Common myeloid progenitor, CD34-positive (primary cell): Measurements from ENCODE around the gene LAMA4.

Source experiments
- CTCF ChIA-PET: fragments of 350-600 bp; sonication (Branson Sonifier 250); formaldehyde crosslinking; loops from one replicate; lab custom pipeline; 2021; ENCODE audit warnings: antibody characterized with exemption; lab: Charles Lee
- POLR2A ChIA-PET: fragments of 350-600 bp; sonication (Branson Sonifier 250); formaldehyde crosslinking; loops from one replicate; lab custom pipeline; 2021; ENCODE audit warnings: antibody characterized with exemption; lab: Charles Lee
- DNase-seq, 3 donors: peaks; one replicate each; pipeline versions ENCODE4 v3.0.0 to v3.0.0-alpha.2; 2013
- H3K27ac ChIP-seq, 2 experiments: 1 replicate in 1 of 2; 2 replicates in 1 of 2; pipeline ENCODE4 v1.7.0; 2013; ENCODE audit warnings: inconsistent platforms in 2 of 2, low read length in 2 of 2, mild to moderate bottlenecking in 2 of 2, low read depth in 1 of 2, moderate library complexity in 1 of 2; ENCODE audit not compliant: severe bottlenecking in 2 of 2, insufficient read depth in 1 of 2, poor library complexity in 1 of 2
- H3K27me3 ChIP-seq, 5 experiments: replicated peaks in 2 of 5; 1 replicate in 3 of 5; 2 replicates in 2 of 5; pipeline versions ENCODE4 v1.6.1 to v1.7.0; 2013; ENCODE audit warnings: low read length in 4 of 5, mild to moderate bottlenecking in 2 of 5, moderate library complexity in 2 of 5, inconsistent platforms in 1 of 5; ENCODE audit not compliant: insufficient read depth in 5 of 5, control insufficient read depth in 4 of 5
- H3K36me3 ChIP-seq, 4 experiments: 1 replicate in 2 of 4; 2 replicates in 2 of 4; pipeline versions ENCODE4 v1.6.1 to v1.7.0; 2013; ENCODE audit warnings: low read length in 3 of 4, control low read depth in 1 of 4, mild to moderate bottlenecking in 1 of 4; ENCODE audit not compliant: control insufficient read depth in 4 of 4, insufficient read depth in 4 of 4
- H3K4me1 ChIP-seq, 4 experiments: 1 replicate in 3 of 4; 2 replicates in 1 of 4; pipeline versions ENCODE4 v1.6.1 to v1.7.1; 2013; ENCODE audit warnings: low read length in 3 of 4, mild to moderate bottlenecking in 3 of 4, control low read depth in 1 of 4, inconsistent platforms in 1 of 4, moderate library complexity in 1 of 4; ENCODE audit not compliant: control insufficient read depth in 4 of 4, insufficient read depth in 4 of 4; ENCODE audit errors: control extremely low read depth in 1 of 4
- H3K4me3 ChIP-seq, 7 experiments: 1 replicate in 4 of 7; 2 replicates in 3 of 7; pipeline versions ENCODE4 v1.5.1 to v1.7.0; 2013; ENCODE audit warnings: mild to moderate bottlenecking in 7 of 7, low read length in 6 of 7, moderate library complexity in 6 of 7, inconsistent platforms in 2 of 7, low read depth in 2 of 7, control low read depth in 1 of 7; ENCODE audit not compliant: insufficient read depth in 4 of 7, control insufficient read depth in 1 of 7; ENCODE audit errors: extremely low read depth in 1 of 7
- H3K9me3 ChIP-seq, 5 experiments: 1 replicate in 4 of 5; 2 replicates in 1 of 5; pipeline versions ENCODE4 v1.6.1 to v1.7.1; 2013; ENCODE audit warnings: low read length in 4 of 5, mild to moderate bottlenecking in 2 of 5, inconsistent platforms in 1 of 5, low read depth in 1 of 5, moderate library complexity in 1 of 5; ENCODE audit not compliant: control insufficient read depth in 4 of 5, insufficient read depth in 2 of 5; ENCODE audit errors: control extremely low read depth in 1 of 5
- WGBS: methylation state at CpG from one replicate; pipeline ENCODE4 v1.1.5; 2013; ENCODE audit not compliant: insufficient coverage; 5-methylcytosine and 5-hydroxymethylcytosine counted together

Gene LAMA4

DNA sequence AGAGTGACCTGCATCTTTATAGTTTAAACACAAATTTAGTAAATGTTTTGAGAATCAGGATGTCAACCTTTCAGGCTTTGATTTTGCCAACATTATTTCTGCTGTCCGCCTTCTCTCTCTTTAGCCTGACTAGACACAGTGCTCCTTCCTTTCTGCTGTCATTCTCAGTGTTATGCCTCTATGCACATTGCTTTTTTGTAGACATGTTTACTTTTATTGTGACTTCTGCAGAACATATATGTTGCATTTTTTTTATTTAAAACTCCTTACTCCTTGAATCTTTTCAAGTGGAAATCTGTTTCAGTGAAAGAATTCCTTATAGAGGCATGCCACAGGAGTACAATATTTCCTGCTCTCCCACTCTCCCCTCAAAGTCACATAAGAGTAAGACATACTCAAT is 64.2 kb downstream of the LAMA4 start:
- CTCF ChIA-PET: interaction anchor here (1.8 kb wide), 1 partner anchor 14 kb away, joined by 5 read pairs; no protein-coding TSS in a partner anchor
- WGBS: no CpG with 5 or more reads among the region's 1 CpG
- DNase-seq: no peak
- POLR2A ChIA-PET: no interaction called here
- Histone ChIP-seq H3K4me1 (peaks cover 0 to 9% (median 5%) of the 10 kb centered on the region in 4 experiments), H3K9me3 (no peaks in the 10 kb centered on the region), H3K4me3 (no peak overlapping the region), H3K27ac (no peak overlapping the region), H3K36me3 (no peaks in the 10 kb centered on the region), H3K27me3 (peaks cover 0 to 7% (median 0%) of the 10 kb centered on the region in 5 experiments)

DNA sequence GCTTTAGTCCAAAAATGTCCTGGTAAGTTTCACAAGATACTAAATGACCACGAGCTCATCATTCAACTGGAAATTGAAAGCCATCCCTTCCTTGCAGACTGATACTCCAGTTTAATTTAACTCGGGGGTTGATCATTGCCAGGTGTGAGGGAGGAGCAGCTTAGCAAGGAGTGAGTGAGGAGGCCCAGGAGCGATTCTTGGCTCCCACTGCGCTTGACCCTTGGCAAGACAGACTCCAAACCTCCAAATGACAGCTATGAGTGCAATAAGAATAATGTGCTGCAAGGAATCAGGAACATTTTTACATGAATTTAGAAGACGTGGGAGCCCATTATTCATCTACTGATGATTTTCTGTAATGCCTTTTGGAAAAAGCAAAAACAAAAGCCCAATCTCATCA is 64.9 kb downstream of the LAMA4 start:
- ChIA-PET POLR2A (no interaction called here), CTCF (interaction anchor here (0.8 to 1.8 kb wide), 7 partner anchors 9 to 1669 kb away, joined by 3 to 5 read pairs (median 4); no protein-coding TSS in a partner anchor)
- H3K4me1 ChIP-seq: peaks cover 0 to 9% (median 5%) of the 10 kb centered on the region in 4 experiments
- no peaks in the 10 kb centered on the region for H3K36me3 ChIP-seq
- H3K9me3 ChIP-seq: no peaks in the 10 kb centered on the region
- 100% methylated on average over 2 of the region's 5 CpGs for WGBS
- no peak overlapping the region for H3K4me3 ChIP-seq
- no peak for DNase-seq
- peaks cover 0 to 7% (median 0%) of the 10 kb centered on the region in 5 experiments for H3K27me3 ChIP-seq
- H3K27ac ChIP-seq: no peak overlapping the region

DNA sequence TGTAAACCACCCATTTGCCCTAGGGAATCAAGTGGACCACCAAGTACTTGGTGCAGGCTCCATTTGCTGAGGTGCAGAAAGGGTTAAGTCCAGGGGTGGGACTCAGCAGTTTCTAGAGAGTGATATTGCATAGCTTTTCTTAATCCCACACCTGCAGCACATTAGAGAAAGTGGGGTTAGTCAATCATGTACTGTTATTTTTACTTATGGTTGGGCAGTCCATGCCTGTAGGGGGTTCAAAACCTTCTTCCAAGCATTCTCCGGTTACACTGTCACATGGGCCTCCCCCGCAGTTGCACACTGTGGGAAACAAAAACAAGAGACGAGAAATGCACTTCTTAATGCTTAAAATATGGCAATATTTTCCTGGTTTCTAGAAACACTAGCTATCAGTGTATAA is 65.5 kb downstream of the LAMA4 start:
- WGBS: 100% methylated on average over 1 of the region's 3 CpGs
- H3K4me1 ChIP-seq: peaks cover 0 to 9% (median 5%) of the 10 kb centered on the region in 4 experiments
- no peaks in the 10 kb centered on the region for H3K9me3 ChIP-seq
- H3K36me3 ChIP-seq: no peaks in the 10 kb centered on the region
- H3K4me3 ChIP-seq: no peak overlapping the region
- peaks cover 0 to 7% (median 0%) of the 10 kb centered on the region in 5 experiments for H3K27me3 ChIP-seq
- POLR2A ChIA-PET: no interaction called here
- H3K27ac ChIP-seq: no peak overlapping the region
- CTCF ChIA-PET: interaction anchor here (0.8 to 1.8 kb wide), 8 partner anchors 9 to 1670 kb away, joined by 3 to 5 read pairs (median 4); no protein-coding TSS in a partner anchor
- DNase-seq: no peak

DNA sequence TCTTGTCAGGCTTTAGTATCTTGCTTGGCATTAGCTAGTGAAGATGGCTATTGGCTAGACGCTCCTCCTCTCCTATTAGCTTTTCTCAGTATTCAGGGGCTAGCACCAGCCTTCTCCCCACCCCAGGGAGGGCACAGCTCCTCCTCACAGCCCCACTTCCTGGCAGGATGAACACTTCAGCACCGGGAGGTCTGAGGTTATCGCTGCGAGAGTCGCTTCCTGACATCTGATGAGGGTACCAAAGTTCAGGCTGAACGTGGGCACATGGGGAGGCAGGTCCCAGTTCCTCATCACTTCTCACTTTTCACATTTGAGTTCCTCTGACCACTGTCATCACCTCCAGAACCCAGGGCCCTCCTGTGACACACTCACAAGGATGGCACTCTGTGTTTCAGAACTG is 66.6 kb downstream of the LAMA4 start:
- ChIA-PET POLR2A (no interaction called here), CTCF (interaction anchor here (1.2 to 1.5 kb wide), 5 partner anchors 10 to 127 kb away, joined by 3 to 5 read pairs (median 3); no protein-coding TSS in a partner anchor)
- 12% methylated on average over 6 of the region's 6 CpGs for WGBS
- no peaks in the 10 kb centered on the region for H3K36me3 ChIP-seq
- no peaks in the 10 kb centered on the region for H3K9me3 ChIP-seq
- DNase-seq: peak in 2 of 3 donors; percentile 49 to 52
- H3K27me3 ChIP-seq: peaks cover 0 to 7% (median 0%) of the 10 kb centered on the region in 5 experiments
- peaks cover 0 to 11% (median 5%) of the 10 kb centered on the region in 4 experiments for H3K4me1 ChIP-seq
- H3K27ac ChIP-seq: no peak overlapping the region
- H3K4me3 ChIP-seq: no peak overlapping the region

DNA sequence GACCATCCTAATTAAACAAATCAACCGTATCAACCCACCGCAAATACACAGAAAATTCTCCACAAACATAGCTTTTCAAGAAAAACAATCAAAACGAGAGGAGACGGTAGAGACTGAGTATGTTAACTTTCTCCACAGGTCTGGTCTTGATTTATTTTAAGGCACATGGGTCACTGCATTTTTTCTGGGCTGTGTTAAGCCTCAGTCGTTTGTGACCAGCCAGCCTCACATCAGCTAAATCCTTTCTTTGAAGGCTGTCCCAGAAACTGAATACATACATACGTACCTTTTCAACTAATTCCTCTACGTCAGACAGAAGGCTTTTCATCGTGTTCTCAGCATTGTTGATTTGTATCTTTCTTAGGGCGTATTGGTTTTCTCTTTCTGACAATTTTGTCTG is 69.4 kb downstream of the LAMA4 start:
- POLR2A ChIA-PET: interaction anchor here (0.6 to 0.7 kb wide), 2 partner anchors 67 to 69 kb away, joined by 3 read pairs; partner anchors contain the start of gene LAMA4
- CTCF ChIA-PET: interaction anchor here (0.6 to 11.1 kb wide), 3 partner anchors 11 to 468 kb away, joined by 3 to 130 read pairs (median 6); no protein-coding TSS in a partner anchor

DNA sequence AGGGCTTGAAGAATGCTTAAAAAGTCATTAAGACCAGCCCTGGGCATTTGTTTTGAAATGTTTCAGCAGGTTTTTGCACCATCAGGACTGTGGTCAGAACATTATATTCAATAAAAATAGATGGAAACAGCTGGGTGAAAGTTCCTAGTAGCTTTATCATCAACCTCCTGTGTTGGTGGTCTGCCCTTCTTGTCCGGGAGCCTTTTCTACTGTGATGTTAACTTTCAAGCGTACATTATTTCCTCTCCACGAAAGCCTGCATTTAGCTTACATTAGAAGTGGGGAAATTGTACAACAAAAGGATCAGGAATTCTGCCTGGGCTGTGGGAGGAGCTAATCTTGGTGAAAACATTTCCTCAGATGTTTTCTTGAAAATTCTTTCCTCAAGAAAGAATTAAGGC is 71.1 kb downstream of the LAMA4 start:
- POLR2A ChIA-PET: no interaction called here
- no peaks in the 10 kb centered on the region for H3K36me3 ChIP-seq
- peak in 2 of 3 donors; percentile 26 to 45 for DNase-seq
- H3K4me3 ChIP-seq: no peak overlapping the region
- peaks cover 0 to 10% (median 3%) of the 10 kb centered on the region in 5 experiments for H3K27me3 ChIP-seq
- no peaks in the 10 kb centered on the region for H3K9me3 ChIP-seq
- CTCF ChIA-PET: interaction anchor here (0.6 to 11.1 kb wide), 7 partner anchors 8 to 615 kb away, joined by 3 to 130 read pairs (median 4); no protein-coding TSS in a partner anchor
- H3K4me1 ChIP-seq: peaks cover 0 to 11% (median 5%) of the 10 kb centered on the region in 4 experiments
- no peak overlapping the region for H3K27ac ChIP-seq
- WGBS: no CpG with 5 or more reads among the region's 3 CpGs

More for the DNA sequence above, 69.4 kb downstream of the LAMA4 start:
- H3K27ac ChIP-seq: no peak overlapping the region
- H3K4me1 ChIP-seq: peaks cover 0 to 11% (median 5%) of the 10 kb centered on the region in 4 experiments
- no peaks in the 10 kb centered on the region for H3K9me3 ChIP-seq
- no peaks in the 10 kb centered on the region for H3K36me3 ChIP-seq
- WGBS: 99% methylated on average over 9 of the region's 9 CpGs
- H3K27me3 ChIP-seq: peaks cover 0 to 7% (median 0%) of the 10 kb centered on the region in 5 experiments
- no peak overlapping the region for H3K4me3 ChIP-seq
- no peak for DNase-seq

DNA sequence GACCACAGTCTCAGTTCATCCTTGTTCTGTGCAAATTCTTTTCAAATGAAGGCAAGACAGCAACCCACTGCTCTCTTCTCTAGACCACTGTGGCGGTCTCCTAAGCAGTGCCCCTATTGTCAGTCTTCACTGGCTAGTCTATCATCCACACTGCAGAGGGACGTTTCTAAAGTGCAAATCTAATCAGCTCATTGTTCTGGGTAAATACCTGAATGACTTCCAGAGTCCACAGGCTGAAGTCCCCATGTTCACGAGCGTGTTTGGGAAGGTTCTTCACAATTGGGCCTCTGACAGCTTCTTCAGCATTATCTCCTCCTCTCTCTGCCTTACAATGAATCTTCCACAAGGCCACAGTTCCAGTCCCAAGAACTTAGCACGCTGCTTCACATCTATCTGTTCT is 73.2 kb downstream of the LAMA4 start:
- Histone ChIP-seq H3K4me3 (no peak overlapping the region), H3K4me1 (peaks cover 0 to 2% (median 0%) of the 10 kb centered on the region in 4 experiments), H3K9me3 (no peaks in the 10 kb centered on the region), H3K27ac (no peak overlapping the region), H3K36me3 (no peaks in the 10 kb centered on the region), H3K27me3 (peaks cover 0 to 10% (median 3%) of the 10 kb centered on the region in 5 experiments)
- DNase-seq: no peak
- CTCF ChIA-PET: interaction anchor here (0.6 to 11.1 kb wide), 13 partner anchors 17 to 1678 kb away, joined by 3 to 130 read pairs (median 5); no protein-coding TSS in a partner anchor
- WGBS: 89% methylated on average over 5 of the region's 5 CpGs
- POLR2A ChIA-PET: no interaction called here
